HG02840 (cell line): ENCODE data around the gene CNTN1.

Experiments used
- ATAC-seq: cut with Tn5 transposase; IDR thresholded peaks from one replicate; pipeline ENCODE4 v1.9.1; 2021; ENCODE audit warnings: mild to moderate bottlenecking, moderate library complexity, moderate number of reproducible peaks; ENCODE audit not compliant: unreplicated experiment, low FRiP score

The CNTN1 gene

GRCh38 chr12:40832668-40833067 is 140.4 kb downstream of the CNTN1 start:
- ATAC-seq = no peak

GRCh38 chr12:40833818-40834217 is 141.6 kb downstream of the CNTN1 start:
- ATAC-seq = no peak

GRCh38 chr12:40834321-40834720 is 142.1 kb downstream of the CNTN1 start:
- ATAC-seq = no peak

GRCh38 chr12:40837891-40838429 is 145.7 kb downstream of the CNTN1 start:
- ATAC-seq = no peak

- no peak for ATAC-seq
Observed at GRCh38 chr12:40843495-40843894, 151.3 kb downstream of the CNTN1 start.

GRCh38 chr12:40853221-40853620 is 161.0 kb downstream of the CNTN1 start:
- no peak for ATAC-seq

GRCh38 chr12:40854604-40855003 is 162.4 kb downstream of the CNTN1 start:
- no peak for ATAC-seq

- no peak for ATAC-seq
Observed at GRCh38 chr12:40864891-40865290, 172.7 kb downstream of the CNTN1 start.

GRCh38 chr12:40870981-40871380 is 178.7 kb downstream of the CNTN1 start:
- no peak for ATAC-seq

- no peak for ATAC-seq
Observed at GRCh38 chr12:40874868-40875267, 182.6 kb downstream of the CNTN1 start.

GRCh38 chr12:40889329-40889728 is 197.1 kb downstream of the CNTN1 start:
- no peak for ATAC-seq

- no peak for ATAC-seq
Observed at GRCh38 chr12:40892528-40892927, 200.3 kb downstream of the CNTN1 start.

GRCh38 chr12:40898505-40898904 is 206.3 kb downstream of the CNTN1 start:
- ATAC-seq = no peak

- no peak for ATAC-seq
Observed at GRCh38 chr12:40903040-40903439, 210.8 kb downstream of the CNTN1 start.

- ATAC-seq = peak; percentile 97
Observed at GRCh38 chr12:40907115-40907527, 214.9 kb downstream of the CNTN1 start.

- no peak for ATAC-seq
Observed at GRCh38 chr12:40911676-40912075, 219.4 kb downstream of the CNTN1 start.

GRCh38 chr12:40915172-40915571 is 222.9 kb downstream of the CNTN1 start:
- no peak for ATAC-seq

- ATAC-seq = no peak
Observed at GRCh38 chr12:40917561-40917960, 225.3 kb downstream of the CNTN1 start.

GRCh38 chr12:40921563-40922163 is 229.4 kb downstream of the CNTN1 start:
- no peak for ATAC-seq

- ATAC-seq = no peak
Observed at GRCh38 chr12:40937891-40938290, 245.7 kb downstream of the CNTN1 start.

- no peak for ATAC-seq
Observed at GRCh38 chr12:40942326-40942725, 250.1 kb downstream of the CNTN1 start.

- no peak for ATAC-seq
Observed at GRCh38 chr12:40945772-40946171, 253.5 kb downstream of the CNTN1 start.
